ENCODE data around the gene SNW1.
A peak's percentile ranks its signal among the peaks of the same experiment; 100 is the strongest.
"Not testable (repeated sequence)": the region's sequence is repeated elsewhere in the genome, so short reads cannot be mapped to it uniquely, and the experiment has no call there.

Gene SNW1

DNA sequence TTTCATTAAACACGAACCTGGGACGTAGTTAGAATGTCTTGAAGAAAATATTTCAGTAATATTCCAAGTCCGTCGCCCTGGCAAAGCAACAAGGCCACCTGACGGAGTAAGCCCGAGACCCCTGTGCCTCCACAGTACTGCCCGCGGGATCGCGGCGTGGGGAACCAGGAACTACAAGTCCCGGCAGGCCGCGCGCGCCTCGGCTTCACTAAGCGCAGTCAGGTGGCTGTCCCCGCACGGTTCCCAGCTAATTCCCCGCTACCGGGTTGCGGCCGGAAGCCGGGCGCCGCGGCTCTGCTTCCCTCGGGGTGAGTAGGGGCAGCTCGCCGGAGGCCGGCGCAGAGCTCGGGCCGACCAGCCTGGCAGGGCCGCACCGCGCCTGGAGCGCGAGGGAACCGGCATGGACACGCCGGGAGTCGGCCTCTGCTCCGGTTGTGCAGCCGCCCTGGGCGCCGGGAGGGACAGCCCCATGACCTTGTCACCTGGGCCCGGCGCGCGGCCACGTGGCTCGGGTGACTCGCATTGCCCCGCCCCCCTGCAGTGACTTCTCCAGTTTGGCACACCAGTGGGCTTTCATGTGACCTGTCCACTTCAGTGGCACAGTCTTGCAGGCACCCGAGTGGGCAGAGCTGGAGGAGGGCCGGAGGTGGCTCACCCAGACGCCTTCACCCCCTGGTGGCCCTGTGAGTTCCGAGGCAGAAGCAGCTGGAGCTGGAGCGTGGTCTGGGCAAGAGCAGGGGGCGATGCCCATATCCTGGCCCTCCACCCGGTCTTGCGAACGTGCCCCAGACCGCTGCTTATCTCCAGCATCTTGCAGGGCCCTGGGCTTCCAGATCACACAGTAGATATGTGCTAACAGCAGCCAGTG is 39.1 kb upstream of the SNW1 start, which contains the start of gene ADCK1:
Gene ADCK1, plus strand, starts transcription at position 247 of the 868 bp plus-strand sequence. CDS start 18,870 bp downstream, outside the sequence.
- peak; percentile 77 for DNase-seq (ENCODE audit: low read depth)
- TF ChIP-seq CTCF (IDR thresholded peaks at IDR 0.05; ENCODE audit: low read length, missing control alignments): peak; percentile 59
- H3K4me3 ChIP-seq (replicated peaks; ENCODE audit: low read depth, low read length): peak within 1 kb of the TSS; percentile 68

- not testable (repeated sequence) for DNase-seq (ENCODE audit: low read depth)
- peak overlapping the region; percentile 68 for H3K4me3 ChIP-seq (replicated peaks; ENCODE audit: low read depth, low read length)
These were observed 38.5 kb upstream of the SNW1 start for GRCh38 chr14:77799456-77799855.

DNA sequence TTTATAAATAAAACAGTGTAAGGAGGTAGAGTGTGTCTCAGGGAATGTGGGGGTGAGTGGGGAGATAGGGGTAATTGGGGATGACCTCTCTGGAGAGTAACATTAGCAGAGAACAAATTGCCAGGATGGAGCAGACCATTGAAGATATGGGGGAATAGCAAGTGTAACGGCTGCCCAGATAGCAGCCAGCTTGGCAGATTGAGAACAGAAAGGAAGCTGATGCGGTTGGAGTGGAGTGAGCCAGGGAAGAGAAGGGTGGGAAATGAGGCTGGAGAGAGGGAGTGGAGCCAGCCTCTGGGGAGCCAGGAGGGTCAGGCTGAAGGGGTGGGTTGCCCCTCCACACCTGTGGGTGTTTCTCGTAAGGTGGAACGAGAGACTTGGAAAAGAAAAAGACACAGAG is 33.4 kb upstream of the SNW1 start:
- no peak for TF ChIP-seq CTCF (IDR thresholded peaks at IDR 0.05; ENCODE audit: low read length, missing control alignments)
- H3K4me3 ChIP-seq (replicated peaks; ENCODE audit: low read depth, low read length): no peak overlapping the region
- no peak for DNase-seq (ENCODE audit: low read depth)

DNA sequence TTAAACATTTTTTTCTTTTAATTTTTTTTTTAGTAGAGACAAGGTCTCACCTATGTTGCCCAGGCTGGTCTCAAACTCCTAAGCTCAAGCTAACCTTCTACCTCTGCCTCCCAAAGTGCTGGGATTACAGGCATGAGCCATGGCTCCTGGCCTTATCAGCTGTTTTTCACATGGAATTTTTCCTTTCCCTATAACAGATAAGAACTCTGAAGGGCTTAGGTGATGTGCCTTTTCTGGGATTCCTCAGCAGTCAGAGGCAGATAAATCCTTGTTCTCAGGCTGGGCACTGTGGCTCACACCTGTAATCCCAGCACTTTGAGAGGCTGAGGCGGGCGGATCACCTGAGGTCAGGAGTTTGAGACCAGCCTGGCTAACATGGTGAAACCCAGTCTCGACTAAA is 32.3 kb upstream of the SNW1 start:
- not testable (repeated sequence) for DNase-seq (ENCODE audit: low read depth); H3K4me3 ChIP-seq (replicated peaks; ENCODE audit: low read depth, low read length)

- no peak for TF ChIP-seq CTCF (IDR thresholded peaks at IDR 0.05; ENCODE audit: low read length, missing control alignments)
- DNase-seq (ENCODE audit: low read depth): no peak
- H3K4me3 ChIP-seq (replicated peaks; ENCODE audit: low read depth, low read length): no peak overlapping the region
These were observed 30.3 kb upstream of the SNW1 start for GRCh38 chr14:77791225-77791600.

DNA sequence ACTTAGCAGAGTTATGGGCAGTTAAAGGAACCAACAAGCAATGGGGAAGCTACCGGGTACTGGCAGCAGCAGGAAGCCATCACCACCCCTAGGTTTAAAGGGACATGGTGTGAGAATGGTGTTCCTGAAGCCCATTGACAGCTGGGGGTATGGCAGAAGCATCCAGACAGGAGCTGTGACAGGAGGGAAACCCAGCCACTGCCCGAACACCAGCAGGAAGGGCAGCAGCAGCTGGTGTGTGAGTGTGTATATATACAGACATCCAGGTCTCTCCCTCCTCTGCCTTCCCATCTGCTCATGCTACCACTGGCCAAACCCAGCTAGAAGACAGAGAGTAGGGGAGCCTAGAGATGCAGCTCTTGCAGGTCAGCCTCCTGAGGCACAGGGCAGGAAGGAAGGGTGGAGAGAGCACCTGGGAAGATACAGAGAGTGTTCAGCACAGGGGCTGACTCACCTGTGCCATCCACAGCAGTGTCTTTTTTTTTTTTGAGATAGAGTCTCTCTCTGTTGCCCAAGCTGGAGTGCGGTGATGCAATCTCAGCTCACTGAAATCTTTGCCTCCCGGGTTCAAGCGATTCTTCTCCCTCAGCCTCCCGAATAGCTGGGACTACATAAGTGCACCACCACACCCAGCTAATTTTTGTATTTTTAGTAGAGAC is 29.7 kb upstream of the SNW1 start:
- no peak for DNase-seq (ENCODE audit: low read depth)
- TF ChIP-seq CTCF (IDR thresholded peaks at IDR 0.05; ENCODE audit: low read length, missing control alignments): no peak
- H3K4me3 ChIP-seq (replicated peaks; ENCODE audit: low read depth, low read length): no peak overlapping the region

GRCh38 chr14:77786148-77786547 is 25.2 kb upstream of the SNW1 start:
- TF ChIP-seq CTCF (IDR thresholded peaks at IDR 0.05; ENCODE audit: low read length, missing control alignments): no peak
- no peak overlapping the region for H3K4me3 ChIP-seq (replicated peaks; ENCODE audit: low read depth, low read length)
- DNase-seq (ENCODE audit: low read depth): no peak

- TF ChIP-seq CTCF (IDR thresholded peaks at IDR 0.05; ENCODE audit: low read length, missing control alignments): no peak
- peak; percentile 5 for DNase-seq (ENCODE audit: low read depth)
- no peak overlapping the region for H3K4me3 ChIP-seq (replicated peaks; ENCODE audit: low read depth, low read length)
These were observed 21.2 kb upstream of the SNW1 start for GRCh38 chr14:77782202-77782601.

DNA sequence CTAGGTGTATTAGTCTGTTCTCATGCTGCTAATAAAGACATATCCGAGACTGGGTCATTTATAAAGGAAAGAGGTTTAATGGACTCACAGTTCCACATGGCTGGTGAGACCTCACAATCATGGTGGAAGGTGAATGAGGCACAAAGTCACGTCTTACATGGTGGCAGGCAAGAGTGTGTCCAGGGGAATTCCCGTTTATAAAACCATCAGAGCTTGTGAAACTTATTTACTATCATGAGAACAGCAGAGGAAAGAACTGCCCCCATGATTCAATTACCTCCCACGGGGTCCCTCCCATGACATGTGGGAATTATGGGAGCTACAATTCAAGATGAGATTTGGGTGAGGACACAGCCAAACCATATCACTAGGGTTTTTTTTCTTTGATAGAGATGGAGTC is 13.0 kb upstream of the SNW1 start:
- not testable (repeated sequence) for DNase-seq (ENCODE audit: low read depth)

GRCh38 chr14:77768442-77769069 is 7.6 kb upstream of the SNW1 start:
- H3K4me3 ChIP-seq (replicated peaks; ENCODE audit: low read depth, low read length); DNase-seq (ENCODE audit: low read depth): not testable (repeated sequence)

More for the DNA sequence above, 13.0 kb upstream of the SNW1 start:
- H3K4me3 ChIP-seq (replicated peaks; ENCODE audit: low read depth, low read length): not testable (repeated sequence)

Data from fibroblast of pulmonary artery (primary cell).